Activated gamma-delta T cell (primary cell): Measurements from ENCODE around the gene WNT3.
"Not testable (repeated sequence)": the region's sequence is repeated elsewhere in the genome, so short reads cannot be mapped to it uniquely, and the experiment has no call there.

Source experiments
- DNase-seq: peaks from one replicate; lab custom pipeline; 2025; lab: John Stamatoyannopoulos, UW

The WNT3 gene

GRCh38 chr17:46785696-46786095 is 32.8 kb downstream of the WNT3 start:
- no peak for DNase-seq

- DNase-seq = no peak
Measured at GRCh38 chr17:46783031-46783593, 35.4 kb downstream of the WNT3 start.

- DNase-seq = no peak
Measured at GRCh38 chr17:46782250-46782953, 36.1 kb downstream of the WNT3 start.

- DNase-seq = no peak
Measured at GRCh38 chr17:46780003-46780373, 38.5 kb downstream of the WNT3 start.

- DNase-seq = no peak
Measured at GRCh38 chr17:46777943-46778915, 40.3 kb downstream of the WNT3 start.

GRCh38 chr17:46776298-46777005 is 42.0 kb downstream of the WNT3 start:
- no peak for DNase-seq

- no peak for DNase-seq
Measured at GRCh38 chr17:46774108-46774737, 44.3 kb downstream of the WNT3 start.

- no peak for DNase-seq
Measured at GRCh38 chr17:46773676-46774075, 44.8 kb downstream of the WNT3 start.

- DNase-seq = no peak
Measured at GRCh38 chr17:46773221-46773605, 45.3 kb downstream of the WNT3 start.

- DNase-seq = no peak
Measured at GRCh38 chr17:46772475-46773220, 45.8 kb downstream of the WNT3 start.

- no peak for DNase-seq
Measured at GRCh38 chr17:46771561-46772474, 46.7 kb downstream of the WNT3 start.

- no peak for DNase-seq
Measured at GRCh38 chr17:46770818-46771560, 47.5 kb downstream of the WNT3 start.

GRCh38 chr17:46770439-46770817 is 48.1 kb downstream of the WNT3 start:
- no peak for DNase-seq

- DNase-seq = no peak
Measured at GRCh38 chr17:46769531-46770438, 48.7 kb downstream of the WNT3 start.

GRCh38 chr17:46768896-46769295 is 49.6 kb downstream of the WNT3 start:
- not testable (repeated sequence) for DNase-seq

- no peak for DNase-seq
Measured at GRCh38 chr17:46768540-46768870, 50.0 kb downstream of the WNT3 start.

GRCh38 chr17:46766493-46767491 is 51.7 kb downstream of the WNT3 start:
- no peak for DNase-seq
